PFSK-1 (cell line): ENCODE data around the gene FNIP1.

Source experiments
- FOXP2 ChIP-seq: optimal IDR thresholded peaks from 2 replicates; pipeline ENCODE3; 2011; ENCODE audit warnings: borderline replicate concordance, control low read depth, inconsistent platforms; ENCODE audit not compliant: insufficient read depth; ENCODE audit errors: extremely low read length, extremely low read depth
- POLR2AphosphoS5 ChIP-seq: IDR thresholded peaks from 2 replicates; pipeline ENCODE4 v1.6.1; 2012; ENCODE audit warnings: low read depth, mild to moderate bottlenecking, control low read depth, low read length, moderate library complexity
- SIN3A ChIP-seq: IDR thresholded peaks from 2 replicates; pipeline ENCODE4 v1.6.1; 2012; ENCODE audit warnings: mild to moderate bottlenecking, low read length, moderate library complexity, borderline replicate concordance; ENCODE audit not compliant: insufficient read depth
- TAF1 ChIP-seq: IDR thresholded peaks from 2 replicates; pipeline ENCODE4 v1.6.1; 2012; ENCODE audit warnings: low read length, control low read depth, borderline replicate concordance; ENCODE audit not compliant: insufficient read depth
- TF ChIP-seq, protein P1 (sequence below), 2 experiments: IDR thresholded peaks; 2 replicates each; pipeline versions ENCODE4 v1.6.1 to v1.8.0; 2011 to 2012; ENCODE audit warnings: low read depth in 2 of 2, low read length in 2 of 2, control low read depth in 1 of 2, inconsistent platforms in 1 of 2, mild to moderate bottlenecking in 1 of 2, moderate library complexity in 1 of 2; ENCODE audit not compliant: insufficient read depth in 1 of 2

Gene FNIP1

DNA sequence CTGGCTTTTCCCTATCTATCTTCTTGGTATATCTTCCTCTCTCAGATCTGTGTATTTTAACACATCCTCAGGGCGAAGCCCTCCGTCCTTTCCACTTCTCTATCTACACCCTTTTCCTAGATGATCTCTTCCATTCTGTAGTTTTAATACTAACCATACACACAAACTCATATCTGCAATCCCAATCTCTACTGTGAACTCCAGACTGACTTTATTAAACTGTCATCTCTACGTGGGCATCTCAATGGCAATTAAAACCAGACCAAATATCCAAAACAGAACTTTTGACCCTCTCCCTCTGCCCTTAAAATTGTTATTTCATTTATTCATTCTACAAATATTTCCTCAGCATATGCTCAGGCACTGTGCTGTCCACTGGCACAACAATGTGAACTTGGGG lies 7.1 kb downstream of the FNIP1 start:
- TF ChIP-seq FOXP2: no peak
- TF ChIP-seq, protein P1, sequence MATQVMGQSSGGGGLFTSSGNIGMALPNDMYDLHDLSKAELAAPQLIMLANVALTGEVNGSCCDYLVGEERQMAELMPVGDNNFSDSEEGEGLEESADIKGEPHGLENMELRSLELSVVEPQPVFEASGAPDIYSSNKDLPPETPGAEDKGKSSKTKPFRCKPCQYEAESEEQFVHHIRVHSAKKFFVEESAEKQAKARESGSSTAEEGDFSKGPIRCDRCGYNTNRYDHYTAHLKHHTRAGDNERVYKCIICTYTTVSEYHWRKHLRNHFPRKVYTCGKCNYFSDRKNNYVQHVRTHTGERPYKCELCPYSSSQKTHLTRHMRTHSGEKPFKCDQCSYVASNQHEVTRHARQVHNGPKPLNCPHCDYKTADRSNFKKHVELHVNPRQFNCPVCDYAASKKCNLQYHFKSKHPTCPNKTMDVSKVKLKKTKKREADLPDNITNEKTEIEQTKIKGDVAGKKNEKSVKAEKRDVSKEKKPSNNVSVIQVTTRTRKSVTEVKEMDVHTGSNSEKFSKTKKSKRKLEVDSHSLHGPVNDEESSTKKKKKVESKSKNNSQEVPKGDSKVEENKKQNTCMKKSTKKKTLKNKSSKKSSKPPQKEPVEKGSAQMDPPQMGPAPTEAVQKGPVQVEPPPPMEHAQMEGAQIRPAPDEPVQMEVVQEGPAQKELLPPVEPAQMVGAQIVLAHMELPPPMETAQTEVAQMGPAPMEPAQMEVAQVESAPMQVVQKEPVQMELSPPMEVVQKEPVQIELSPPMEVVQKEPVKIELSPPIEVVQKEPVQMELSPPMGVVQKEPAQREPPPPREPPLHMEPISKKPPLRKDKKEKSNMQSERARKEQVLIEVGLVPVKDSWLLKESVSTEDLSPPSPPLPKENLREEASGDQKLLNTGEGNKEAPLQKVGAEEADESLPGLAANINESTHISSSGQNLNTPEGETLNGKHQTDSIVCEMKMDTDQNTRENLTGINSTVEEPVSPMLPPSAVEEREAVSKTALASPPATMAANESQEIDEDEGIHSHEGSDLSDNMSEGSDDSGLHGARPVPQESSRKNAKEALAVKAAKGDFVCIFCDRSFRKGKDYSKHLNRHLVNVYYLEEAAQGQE (IDR thresholded peaks at IDR 0.05; ENCODE audit: insufficient read depth in 1 of 2, low read depth in 2 of 2, low read length in 2 of 2): no peak
- no peak for TF ChIP-seq TAF1
- no peak for TF ChIP-seq SIN3A
- TF ChIP-seq POLR2AphosphoS5: no peak

DNA sequence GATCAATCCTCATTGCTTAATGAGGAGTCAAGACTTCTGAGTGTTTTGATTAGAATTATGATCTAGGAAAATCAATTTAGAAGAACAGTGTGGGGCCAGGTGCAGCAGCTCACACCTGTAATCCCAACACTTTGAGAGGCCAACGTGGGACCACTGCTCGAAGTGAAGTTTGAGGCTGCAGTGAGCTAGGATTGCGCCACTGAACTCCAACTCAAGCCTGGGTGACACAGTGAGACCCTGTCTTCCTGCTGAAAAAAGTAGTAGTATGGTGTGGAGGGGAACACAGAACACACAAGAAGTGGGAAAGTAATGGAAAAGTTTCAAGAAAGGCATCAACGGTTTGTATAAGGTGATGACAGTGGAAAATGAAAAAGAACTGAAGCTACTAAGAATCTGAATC lies 9.1 kb downstream of the FNIP1 start:
- no peak for TF ChIP-seq TAF1
- no peak for TF ChIP-seq SIN3A
- no peak for TF ChIP-seq FOXP2
- TF ChIP-seq, protein P1 (IDR thresholded peaks at IDR 0.05; ENCODE audit: insufficient read depth in 1 of 2, low read depth in 2 of 2, low read length in 2 of 2): no peak
- TF ChIP-seq POLR2AphosphoS5: no peak

DNA sequence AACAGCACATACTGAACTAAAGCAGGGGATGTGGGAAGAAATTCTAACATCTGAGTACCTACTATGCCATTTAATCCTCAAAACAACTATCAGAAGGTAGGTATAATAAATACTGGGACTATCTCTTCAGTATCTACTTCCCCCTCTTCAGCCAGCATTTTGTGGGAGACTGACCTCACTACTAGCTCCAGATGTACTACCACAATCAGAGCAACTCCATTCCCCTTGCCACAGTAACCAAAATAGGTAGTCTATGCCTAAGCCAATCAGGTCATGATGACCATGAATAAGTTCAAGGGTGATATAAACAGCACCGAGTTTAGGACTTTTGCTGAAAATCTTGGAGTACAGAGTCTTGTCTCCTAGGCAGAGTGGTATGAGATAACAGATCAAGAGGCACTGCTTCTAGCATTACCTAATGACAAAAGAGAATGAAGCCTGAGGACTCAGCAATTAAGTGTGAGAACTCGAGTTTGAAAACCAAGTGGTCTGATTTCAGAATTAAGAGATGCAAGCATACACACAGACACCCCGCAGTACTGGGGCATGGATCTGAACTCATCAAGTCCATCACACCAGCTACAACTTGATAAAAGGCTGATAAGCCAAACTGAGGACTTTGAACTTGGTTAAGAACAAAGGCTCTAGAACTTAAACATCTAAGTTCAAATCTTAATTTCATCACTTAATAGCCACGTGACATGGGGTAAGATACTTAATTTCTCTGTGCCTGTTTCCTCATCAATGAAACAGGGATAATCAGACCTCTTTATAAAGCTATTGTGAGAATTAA lies 9.7 kb downstream of the FNIP1 start:
- TF ChIP-seq SIN3A (no peak), TAF1 (no peak), FOXP2 (no peak), POLR2AphosphoS5 (no peak)
- TF ChIP-seq, protein P1 (IDR thresholded peaks at IDR 0.05; ENCODE audit: insufficient read depth in 1 of 2, low read depth in 2 of 2, low read length in 2 of 2): no peak

DNA sequence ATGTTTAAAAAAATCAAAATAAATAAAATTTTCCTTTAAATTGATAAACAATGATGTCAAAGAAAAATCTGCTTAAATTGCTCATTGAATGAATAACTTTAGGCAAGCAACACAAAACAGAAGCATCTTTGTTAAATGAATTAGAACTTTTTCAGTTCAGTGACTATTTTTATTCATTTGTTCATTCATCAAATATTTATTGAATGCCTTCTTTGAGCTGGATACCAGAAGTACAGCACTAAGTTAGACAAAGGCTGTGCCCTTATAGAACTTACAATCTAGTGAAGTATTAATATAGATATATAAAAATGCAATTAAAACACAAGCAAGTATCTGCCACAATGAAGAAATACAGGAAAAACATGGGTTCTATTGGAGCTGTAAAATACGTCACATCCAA lies 10.8 kb downstream of the FNIP1 start:
- no peak for TF ChIP-seq FOXP2
- TF ChIP-seq SIN3A: no peak
- TF ChIP-seq, protein P1 (IDR thresholded peaks at IDR 0.05; ENCODE audit: insufficient read depth in 1 of 2, low read depth in 2 of 2, low read length in 2 of 2): no peak
- TF ChIP-seq POLR2AphosphoS5: no peak

DNA sequence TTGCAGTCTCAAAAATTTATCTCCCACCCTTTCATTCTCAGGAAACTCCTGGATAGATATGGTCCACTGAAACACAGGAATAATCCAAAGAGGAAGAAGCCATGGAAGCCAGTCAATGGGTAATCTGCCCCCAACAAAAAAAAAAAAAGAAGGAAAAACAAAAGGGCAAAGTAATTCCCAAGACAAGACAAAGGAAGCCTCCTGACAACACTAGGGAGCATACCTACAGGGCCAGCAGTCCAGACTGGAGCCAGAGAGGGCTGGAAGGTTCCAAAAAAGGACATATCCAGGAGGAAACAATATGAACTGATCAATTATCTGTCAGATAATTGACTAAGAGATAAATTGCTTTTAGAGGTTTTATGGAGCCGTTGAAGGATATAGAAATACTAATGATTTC lies 12.9 kb downstream of the FNIP1 start:
- no peak for TF ChIP-seq TAF1
- no peak for TF ChIP-seq SIN3A
- TF ChIP-seq, protein P1 (IDR thresholded peaks at IDR 0.05; ENCODE audit: insufficient read depth in 1 of 2, low read depth in 2 of 2, low read length in 2 of 2): no peak
